Adrenal gland (tissue), 12 donors: ENCODE results near the gene TPP1. TPM values are rescaled to one million over a fixed set of nuclear protein-coding genes. Genes with fewer than 3 reads are reported as not detected.

Experiments
- DNase-seq, 7 donors: peaks; one replicate each; pipeline ENCODE4 v3.0.0-alpha.2; 2019 to 2020
- H3K27ac ChIP-seq, 5 donors: fragments of 200-600 bp; sonication (generic) in 4 of 5; 1 replicate in 3 of 5; 2 replicates in 2 of 5; pipeline versions ENCODE4 v1.5.1 to v1.8.0; 2016 to 2020; ENCODE audit warnings: mild to moderate bottlenecking in 1 of 5
- H3K27me3 ChIP-seq: fragments of 200-600 bp; 2 replicates; pipeline ENCODE4 v1.8.0; 2021
- H3K36me3 ChIP-seq, 2 donors: fragments of 200-600 bp; replicated peaks in 1 of 2; 1 replicate in 1 of 2; 2 replicates in 1 of 2; pipeline versions ENCODE4 v1.5.1 to v1.8.0; 2018 to 2022
- H3K4me1 ChIP-seq, 2 donors: fragments of 200-600 bp; replicated peaks in 1 of 2; 1 replicate in 1 of 2; 2 replicates in 1 of 2; pipeline versions ENCODE4 v1.5.1 to v1.8.0; 2018 to 2021
- H3K4me3 ChIP-seq, 4 donors: fragments of 200-600 bp; sonication (generic) in 3 of 4; one replicate each; pipeline ENCODE4 v1.5.1; 2016 to 2018
- H3K9me3 ChIP-seq, 3 donors: fragments of 200-600 bp; sonication (generic) in 1 of 3; replicated peaks in 1 of 3; 1 replicate in 2 of 3; 2 replicates in 1 of 3; pipeline versions ENCODE4 v1.5.1 to v1.8.0; 2016 to 2021
- CTCF ChIP-seq, 6 experiments: fragments of 450-650 bp in 4 of 6; fragments of 200-600 bp in 2 of 6; sonication (generic) in 1 of 6; IDR thresholded peaks; 1 replicate in 5 of 6; 2 replicates in 1 of 6; pipeline versions ENCODE4 v1.5.1 to v1.8.0; 2016 to 2021; ENCODE audit warnings: antibody characterized with exemption in 6 of 6, mild to moderate bottlenecking in 2 of 6, moderate library complexity in 1 of 6
- POLR2A ChIP-seq, 2 donors: fragments of 450-650 bp; IDR thresholded peaks; one replicate each; pipeline ENCODE4 v1.6.1; 2017; ENCODE audit warnings: antibody characterized with exemption in 2 of 2, mild to moderate bottlenecking in 2 of 2, moderate library complexity in 1 of 2
- WGBS, 4 donors: extraction: QIAGEN DNeasy Blood & Tissue Kit in 2 of 4; methylation state at CpG; one replicate each; pipeline versions ENCODE4 v1.1.5 to v1.1.7; 2013 to 2017; 5-methylcytosine and 5-hydroxymethylcytosine counted together
- intact Hi-C, 2 donors: fragments of 100-400 bp; cut with DNase I; formaldehyde crosslinking; loops; one replicate each; pipeline versions ENCODE4 v1.14.1 to v1.15.0; 2022 to 2023
- polyA plus RNA-seq, 3 donors: library from polyadenylated mRNA; stranded (reverse); fragments of 200-250 nt in 2 of 3; fragments of 350-450 nt in 1 of 3; fragmentation: Illumina TruSeq in 1 of 3; extraction: RNeasy Lipid Tissue Mini Kit (QIAGEN cat#74804) in 1 of 3; gene quantifications; one replicate each; pipeline ENCODE4 v1.2.3, GENCODE V29; 2013 to 2014
- total RNA-seq, 9 donors: library from RNA; depleted of rRNA in 4 of 9; stranded (reverse); fragments of >200 nt in 4 of 9; fragments of 120-200 nt in 1 of 9; fragmentation: NEBNext Ultra II Directional in 1 of 9; extraction: Animal tissue kit (Norgen Biotek cat#: 25700) in 1 of 9; gene quantifications; one replicate each; pipeline versions ENCODE4 v1.1.0 to v1.2.4, GENCODE V29; 2013 to 2023
- donor health status: healthy with polysubstance abuse.
- donor health status: Bipolar disorder and iron deficiency.
- donor health status: DM: yes; HTN: yes; CAD: no.
- donor health status: DM: no; HTN: no; CAD: no.
- donor health status: DM: no; HTN: no; CAD: no.
- donor health status: DM: yes; HTN: yes; CAD: no.

Gene TPP1
- total and polyA plus RNA-seq, 12 donors: 53.2 to 464 (median 288) TPM

- intact Hi-C loops: no loop called here
- Histone ChIP-seq H3K27ac (no peak overlapping the region), H3K4me3 (no peak overlapping the region), H3K36me3 (peaks cover 0 to 3% of the 10 kb centered on the region in 2 donors), H3K27me3 (no peaks in the 10 kb centered on the region), H3K4me1 (peaks cover 10 to 13% of the 10 kb centered on the region in 2 donors), H3K9me3 (no peaks in the 10 kb centered on the region)
- WGBS, 4 donors: 66 to 77% (median 74%) methylated on average over 16 to 22 of the region's 22 CpGs
- TF ChIP-seq POLR2A (IDR thresholded peaks at IDR 0.05) (no peak), CTCF (IDR thresholded peaks at IDR 0.05) (no peak)
- DNase-seq: no peak
Observed at GRCh38 chr11:6571434-6572008, 47.7 kb downstream of the TPP1 start.

GRCh38 chr11:6570691-6571427 is 48.4 kb downstream of the TPP1 start:
- Histone ChIP-seq H3K9me3 (no peaks in the 10 kb centered on the region), H3K36me3 (peaks cover 0 to 3% of the 10 kb centered on the region in 2 donors), H3K4me3 (no peak overlapping the region), H3K4me1 (peaks cover 8 to 10% of the 10 kb centered on the region in 2 donors), H3K27me3 (no peaks in the 10 kb centered on the region), H3K27ac (no peak overlapping the region)
- DNase-seq: no peak
- WGBS, 4 donors: 59 to 71% (median 66%) methylated on average over 19 to 62 of the region's 62 CpGs
- intact Hi-C loops: no loop called here
- no peak for TF ChIP-seq POLR2A (IDR thresholded peaks at IDR 0.05)

- no peak for TF ChIP-seq CTCF (IDR thresholded peaks at IDR 0.05)
- TF ChIP-seq POLR2A (IDR thresholded peaks at IDR 0.05): no peak
- no peaks in the 10 kb centered on the region for H3K27me3 ChIP-seq
- H3K27ac ChIP-seq: no peak overlapping the region
- peaks cover 0 to 3% of the 10 kb centered on the region in 2 donors for H3K36me3 ChIP-seq
- no peak for DNase-seq
- intact Hi-C loops: no loop called here
- H3K4me1 ChIP-seq: peaks cover 8 to 10% of the 10 kb centered on the region in 2 donors
- H3K4me3 ChIP-seq: no peak overlapping the region
- H3K9me3 ChIP-seq: no peaks in the 10 kb centered on the region
- 87 to 97% (median 92%) methylated on average over 5 of the region's 5 CpGs for WGBS, 4 donors
Observed at GRCh38 chr11:6569706-6570105, 49.5 kb downstream of the TPP1 start.

- DNase-seq: peak; percentile 74 to 91 (median 80)
Observed at GRCh38 chr11:6568191-6568918, 50.9 kb downstream of the TPP1 start.

More at GRCh38 chr11:6568191-6568918, 50.9 kb downstream of the TPP1 start:
- H3K9me3 ChIP-seq: no peaks in the 10 kb centered on the region
- H3K27me3 ChIP-seq: no peaks in the 10 kb centered on the region
- WGBS, 4 donors: 49 to 79% (median 57%) methylated on average over 3 to 4 of the region's 4 CpGs
- no peak overlapping the region for H3K27ac ChIP-seq
- intact Hi-C loops: no loop called here
- H3K4me1 ChIP-seq: peaks cover 8 to 10% of the 10 kb centered on the region in 2 donors
- H3K4me3 ChIP-seq: no peak overlapping the region
- no peak for TF ChIP-seq CTCF (IDR thresholded peaks at IDR 0.05)
- H3K36me3 ChIP-seq: peaks cover 0 to 3% of the 10 kb centered on the region in 2 donors
